HG02884 (cell line): Measurements from ENCODE around the gene ATP5MC3.
"Not testable (repeated sequence)": the region's sequence is repeated elsewhere in the genome, so short reads cannot be mapped to it uniquely, and the experiment has no call there.

Experiments used
- ATAC-seq: cut with Tn5 transposase; IDR thresholded peaks from one replicate; pipeline ENCODE4 v1.9.1; 2021; ENCODE audit warnings: mild to moderate bottlenecking, moderate library complexity; ENCODE audit not compliant: unreplicated experiment

ATP5MC3 gene

DNA sequence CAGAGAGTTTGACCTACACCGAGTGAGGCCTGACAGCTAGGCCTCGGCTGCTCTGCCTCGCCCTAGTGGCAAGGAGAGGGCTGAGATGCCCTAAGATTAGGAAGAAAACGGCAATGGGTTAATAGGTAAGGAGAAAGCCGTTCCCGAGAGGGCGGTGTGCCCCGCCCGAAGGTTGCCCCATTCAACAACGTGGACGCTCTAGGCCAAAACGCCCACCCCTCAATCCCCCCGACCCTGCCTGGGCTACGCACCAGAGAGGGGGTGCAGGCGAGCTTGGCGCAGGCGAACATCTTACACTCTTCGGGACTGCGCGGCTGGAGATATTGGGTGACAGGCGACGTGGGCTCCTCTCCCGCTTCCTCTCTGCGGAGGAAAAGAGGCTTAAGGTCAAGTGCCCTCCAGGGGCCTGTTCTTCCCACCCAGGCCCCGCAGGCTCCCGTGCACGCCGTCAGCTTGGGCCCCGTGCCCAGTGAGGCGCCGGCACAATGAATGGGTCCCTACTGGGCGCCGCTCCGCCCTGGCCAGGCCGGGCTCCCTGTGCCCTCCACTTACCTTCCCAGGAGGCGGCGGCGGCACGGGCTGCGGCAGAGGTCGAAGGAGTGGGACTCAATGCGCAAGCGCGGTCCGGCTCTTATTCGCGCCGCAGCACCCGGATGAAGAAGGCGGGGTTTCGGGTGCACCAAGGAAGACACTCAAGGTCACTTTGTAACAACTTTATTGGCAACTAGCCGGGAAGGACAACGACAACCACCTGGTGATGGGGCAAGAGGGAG lies at the start of gene ATP5MC3:
Gene ATP5MC3 (minus strand): TSS at position 607 of the 773 bp plus-strand sequence. CDS start 317 bp downstream, at position 290.
- ATAC-seq = peak; percentile 75

DNA sequence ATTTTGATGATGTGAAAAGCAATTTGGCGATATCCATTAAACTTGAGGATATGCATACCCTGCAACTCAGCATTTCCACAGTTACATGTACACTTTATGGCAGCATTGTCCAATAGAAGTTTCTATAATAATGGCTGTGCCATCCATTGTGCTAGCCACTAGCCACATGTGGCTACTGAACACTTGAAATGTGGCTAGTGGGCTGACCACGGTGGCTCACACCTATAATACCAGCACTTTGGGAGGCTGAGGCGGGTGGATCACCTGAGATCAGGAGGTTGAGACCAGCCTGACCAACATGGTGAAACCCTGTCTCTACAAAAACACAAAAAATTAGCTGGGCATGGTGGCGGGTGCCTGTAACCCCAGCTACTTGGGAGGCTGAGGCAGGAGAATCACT lies 47.1 kb upstream of the ATP5MC3 start:
- not testable (repeated sequence) for ATAC-seq

DNA sequence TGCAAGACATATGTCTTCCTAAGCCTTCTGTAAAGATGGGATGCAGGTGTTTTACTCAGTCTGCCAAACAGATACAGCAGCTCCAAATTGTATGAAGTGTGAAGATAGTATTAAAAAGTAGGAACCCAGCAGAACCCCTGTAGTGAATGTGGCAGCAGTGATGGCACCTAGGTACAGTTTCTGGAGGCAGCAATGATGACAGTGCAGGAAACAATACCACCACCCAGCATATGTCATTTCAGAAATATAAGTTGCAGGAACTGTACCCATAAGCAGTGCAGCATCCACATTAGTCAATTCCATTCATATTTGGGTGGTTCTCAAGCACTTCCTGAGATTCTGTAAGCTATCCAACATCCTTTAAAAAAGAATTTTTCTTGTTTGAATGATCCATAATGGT lies 46.7 kb upstream of the ATP5MC3 start:
- ATAC-seq = no peak

DNA sequence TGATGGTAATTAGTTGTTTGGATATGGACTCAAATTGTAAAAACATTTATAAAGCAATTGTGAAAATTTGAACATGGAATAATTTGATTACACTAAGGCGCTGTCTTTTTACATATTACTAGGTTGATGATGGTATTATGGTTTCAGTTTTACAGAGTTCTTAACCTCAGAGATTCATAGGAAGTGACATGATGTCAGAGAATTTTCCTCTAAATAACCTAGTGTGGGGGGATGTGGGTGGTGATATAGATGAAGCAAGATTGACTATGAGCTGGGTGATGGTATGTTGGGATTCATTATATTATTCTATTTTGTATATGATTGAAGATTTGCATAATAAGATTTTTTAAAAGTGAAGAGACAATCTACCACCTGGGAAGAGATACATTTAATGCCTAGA lies 45.9 kb upstream of the ATP5MC3 start:
- no peak for ATAC-seq

DNA sequence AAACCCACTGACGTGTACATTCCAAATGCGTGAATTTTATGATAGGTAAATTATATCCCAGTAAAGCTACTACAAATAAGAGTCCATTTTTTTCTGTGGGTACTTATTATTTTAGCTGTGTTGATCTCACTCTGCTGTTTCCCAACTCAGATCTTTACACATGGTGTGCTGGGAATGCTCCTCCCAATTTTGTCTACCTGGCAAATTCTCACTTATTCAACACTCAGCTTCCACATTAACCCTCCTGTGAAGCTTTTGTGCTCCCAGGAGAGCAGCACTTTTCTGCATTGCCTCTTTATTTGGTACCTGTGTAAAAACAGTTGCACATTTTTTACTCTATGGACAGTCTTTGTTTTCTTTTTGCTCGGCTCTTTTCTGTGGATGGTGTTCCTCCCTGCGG lies 38.6 kb upstream of the ATP5MC3 start:
- ATAC-seq = no peak

DNA sequence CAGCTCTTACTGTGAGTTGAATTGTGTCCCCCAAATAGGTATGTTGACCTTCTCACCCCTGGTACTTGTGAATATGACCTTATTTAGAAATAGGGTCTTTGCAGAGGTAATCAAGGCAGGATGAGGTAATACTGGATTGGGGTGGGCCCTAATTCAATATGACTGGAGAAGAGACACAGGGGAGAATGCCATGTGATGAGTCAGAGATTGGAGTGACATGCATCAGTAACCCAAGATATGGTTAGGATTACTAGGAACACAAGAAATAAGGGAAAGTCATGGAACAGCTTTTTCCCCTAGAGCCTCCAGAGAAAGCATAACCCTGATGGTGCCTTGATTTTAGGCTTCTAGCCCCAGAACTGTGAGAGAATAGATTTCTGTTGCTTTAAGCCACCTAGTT lies 37.0 kb upstream of the ATP5MC3 start:
- no peak for ATAC-seq

DNA sequence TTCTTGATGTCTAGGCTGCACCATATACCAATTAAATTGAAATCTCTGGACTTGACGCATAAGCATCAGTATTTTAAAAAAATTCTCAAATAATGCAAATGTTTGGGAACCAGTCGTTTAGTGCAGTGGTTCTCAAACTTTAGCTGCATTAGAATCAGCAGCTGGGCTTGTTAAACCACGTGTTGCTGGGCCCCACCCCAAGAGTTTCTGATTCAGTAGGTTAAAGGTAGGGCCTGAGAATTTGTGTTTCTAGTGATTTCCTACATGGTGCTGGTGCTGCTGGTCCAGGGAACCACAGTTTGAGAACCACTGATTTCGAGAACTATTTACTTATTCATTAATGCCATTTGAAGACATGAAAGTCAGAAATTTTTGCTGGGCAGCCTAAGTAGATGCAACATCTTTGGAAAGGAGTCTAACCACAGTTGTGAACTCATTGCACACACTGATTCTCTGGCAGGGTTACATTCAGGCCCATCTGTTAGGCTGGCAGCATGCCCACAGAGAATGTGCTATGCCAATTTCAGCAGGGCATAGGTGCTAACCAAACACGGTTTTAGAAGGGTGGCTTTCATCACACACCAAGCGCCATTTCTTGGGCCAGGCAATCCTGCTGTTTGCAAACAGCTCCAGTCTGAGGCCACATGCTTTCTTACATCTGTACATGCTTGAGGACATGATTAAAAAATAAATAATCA lies 26.4 kb upstream of the ATP5MC3 start:
- no peak for ATAC-seq

DNA sequence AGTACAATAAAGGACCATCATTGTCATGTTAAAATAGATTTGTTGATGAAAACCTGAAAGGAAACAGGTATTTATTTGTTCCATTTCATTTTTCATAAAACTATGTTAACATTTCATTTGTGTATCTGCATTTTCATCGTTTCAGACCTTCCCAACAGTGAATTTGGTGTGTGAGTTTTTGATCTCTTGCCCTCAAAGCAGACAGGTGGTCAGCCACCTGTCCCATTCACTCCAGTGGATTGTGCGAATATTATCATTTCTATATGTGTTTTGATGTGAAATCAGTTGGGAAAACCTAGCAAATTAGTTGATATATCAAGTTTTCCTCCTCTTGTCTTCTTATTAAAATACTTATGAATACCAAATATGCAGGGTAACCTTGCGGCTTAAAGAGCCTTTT lies 25.4 kb upstream of the ATP5MC3 start:
- ATAC-seq = no peak

DNA sequence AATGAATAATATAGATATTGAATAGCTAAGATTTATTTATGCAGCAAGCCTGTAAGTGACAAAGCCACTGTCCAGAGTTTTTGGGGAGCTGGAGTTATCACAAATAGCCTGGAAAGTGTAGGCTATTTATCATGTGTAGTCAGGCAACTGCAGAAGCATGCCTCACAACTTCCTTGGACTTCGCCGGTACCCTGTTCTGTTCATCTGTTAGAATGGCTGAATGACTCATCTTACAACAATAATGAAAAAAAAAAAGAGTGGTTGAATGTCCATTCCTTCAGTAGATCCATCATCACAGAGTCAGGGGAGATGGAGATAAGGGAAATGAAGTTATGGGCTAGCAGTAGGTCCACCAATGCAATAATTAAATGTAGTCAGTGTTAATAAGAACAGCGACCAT lies 24.0 kb upstream of the ATP5MC3 start:
- no peak for ATAC-seq

DNA sequence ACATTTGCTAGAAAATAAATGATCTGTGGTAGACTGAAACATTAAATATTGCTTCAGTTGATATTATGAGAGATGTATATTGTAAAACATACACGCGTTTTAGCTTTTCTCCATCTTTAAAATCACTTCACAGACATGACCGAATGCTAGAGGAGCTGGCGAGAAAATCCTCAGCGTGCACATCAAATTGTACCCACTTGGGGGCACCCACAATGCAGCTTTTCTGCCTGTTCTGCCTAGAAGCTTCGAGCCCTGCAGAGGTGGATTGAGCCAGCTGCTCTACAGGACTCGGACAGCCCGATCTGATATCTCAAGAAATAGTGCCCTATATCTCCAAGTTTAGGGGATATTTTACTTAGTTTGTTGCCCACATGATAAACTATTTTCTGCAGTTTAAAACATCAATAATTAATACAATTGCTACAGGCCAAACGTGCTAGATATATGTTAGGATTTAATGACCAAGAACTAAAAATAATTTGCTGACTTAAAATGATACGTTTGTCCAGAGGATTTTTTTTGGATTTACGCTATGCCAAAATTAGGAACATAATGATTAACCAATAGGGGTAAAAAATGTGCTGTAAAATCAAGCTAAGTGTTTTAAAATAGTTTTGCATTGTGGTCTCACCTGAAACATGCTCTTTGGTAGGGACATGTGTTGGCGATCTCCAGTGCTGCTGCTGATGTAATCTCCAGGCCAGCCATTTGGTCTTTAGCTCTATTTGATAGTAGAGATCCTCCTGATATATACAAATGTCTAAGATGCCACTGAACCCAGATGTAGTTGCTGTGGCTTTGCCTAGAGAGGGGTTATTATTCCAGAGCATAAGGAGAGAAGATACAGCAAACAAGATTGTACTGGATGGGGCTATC lies 22.3 kb upstream of the ATP5MC3 start:
- ATAC-seq = peak; percentile 92

DNA sequence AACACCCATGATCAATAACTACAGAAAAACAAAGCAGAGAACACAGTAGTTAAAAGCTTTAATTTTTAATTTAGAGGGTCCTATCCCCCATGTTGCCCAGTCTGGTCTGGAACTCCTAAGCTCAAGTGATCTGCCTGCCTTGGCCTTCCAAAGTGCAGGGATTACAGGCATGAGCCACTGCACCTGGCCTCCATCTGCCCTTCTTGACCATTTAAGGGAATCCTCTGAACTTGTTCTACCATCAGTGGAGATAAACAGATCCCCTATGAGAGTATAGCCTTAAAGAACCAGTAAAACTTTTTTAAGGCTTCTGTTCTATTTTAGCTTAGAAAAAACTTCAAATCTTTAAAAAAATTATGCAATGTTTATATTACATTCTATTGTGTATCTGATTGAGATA lies 13.5 kb upstream of the ATP5MC3 start:
- no peak for ATAC-seq

DNA sequence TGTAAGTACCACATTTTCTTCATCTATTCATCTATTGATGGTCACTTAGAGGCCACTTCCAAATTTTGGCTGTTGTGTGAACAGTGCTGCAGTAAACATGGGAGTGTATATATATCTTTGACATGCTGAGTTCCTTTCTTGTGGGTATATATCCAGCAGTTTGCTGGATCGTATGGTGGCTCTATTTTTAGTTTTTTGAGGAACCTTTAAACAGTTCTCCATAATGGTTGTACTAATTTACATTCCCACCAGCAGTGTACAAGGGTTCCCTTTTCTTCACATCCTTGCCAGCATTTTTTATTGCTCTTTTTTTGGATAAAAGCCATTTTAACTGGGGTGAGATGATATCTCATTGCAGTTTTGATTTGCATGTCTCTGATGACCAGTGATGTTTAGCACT lies 7.3 kb upstream of the ATP5MC3 start:
- ATAC-seq = no peak

DNA sequence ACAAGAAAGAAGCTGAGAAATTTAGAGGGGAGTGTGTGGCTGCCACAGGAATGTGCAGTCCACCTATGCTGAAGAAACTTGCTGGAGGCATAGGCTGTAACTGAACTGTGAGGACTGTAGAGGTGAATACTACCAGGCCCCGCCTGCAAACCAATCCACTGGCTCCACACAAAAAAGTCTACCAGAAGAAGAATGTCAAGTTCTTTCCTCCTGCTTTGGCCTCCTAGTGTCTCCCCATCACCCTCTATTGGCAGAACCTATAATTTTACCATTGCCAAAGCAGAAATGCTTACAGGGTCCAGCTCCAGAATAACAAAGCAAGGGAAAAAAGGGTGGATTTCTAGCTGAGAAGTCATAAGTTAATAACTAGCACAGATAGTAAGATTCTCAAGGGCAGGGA lies 5.9 kb upstream of the ATP5MC3 start:
- peak; percentile 70 for ATAC-seq

DNA sequence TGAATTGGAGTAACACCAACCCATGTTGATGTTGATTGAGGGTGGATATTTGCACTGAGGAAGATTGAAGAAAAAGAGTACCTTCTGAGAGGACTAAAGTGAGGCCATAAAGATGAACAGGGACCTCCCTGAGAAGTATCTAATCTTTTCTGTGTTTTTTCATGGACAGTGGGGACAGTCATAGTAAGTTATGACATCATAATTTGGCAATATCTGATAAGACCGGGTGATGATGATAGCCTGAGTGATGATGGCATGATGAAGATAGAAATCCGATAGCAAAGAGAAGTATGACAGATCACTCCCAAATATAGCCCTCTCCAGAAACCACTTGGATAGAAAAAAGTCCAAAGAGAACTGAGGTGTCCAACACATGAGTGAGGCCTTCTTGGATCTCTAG lies 2.2 kb upstream of the ATP5MC3 start:
- ATAC-seq = no peak

DNA sequence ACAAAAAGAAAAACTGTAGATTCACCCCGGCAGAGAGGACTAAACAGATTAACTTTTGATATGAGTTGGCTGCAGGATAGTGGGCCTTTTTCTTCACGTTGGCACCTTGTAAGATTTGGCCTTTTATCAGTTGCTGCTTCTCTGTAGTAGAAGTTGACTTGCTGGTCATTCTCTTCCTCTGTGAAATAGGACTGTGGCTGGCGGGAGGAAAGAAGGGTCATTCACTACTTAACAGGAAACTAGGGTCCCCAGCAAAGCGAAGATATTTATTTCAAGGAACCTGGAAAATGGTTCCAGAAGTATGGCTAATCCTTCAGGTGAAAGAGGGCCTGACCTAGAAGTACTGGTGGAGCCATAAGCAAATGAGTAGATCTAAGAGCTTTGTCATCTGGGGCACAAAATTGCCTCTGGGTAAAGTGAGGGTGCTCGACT lies 383 bp upstream of the ATP5MC3 start:
- ATAC-seq = no peak

DNA sequence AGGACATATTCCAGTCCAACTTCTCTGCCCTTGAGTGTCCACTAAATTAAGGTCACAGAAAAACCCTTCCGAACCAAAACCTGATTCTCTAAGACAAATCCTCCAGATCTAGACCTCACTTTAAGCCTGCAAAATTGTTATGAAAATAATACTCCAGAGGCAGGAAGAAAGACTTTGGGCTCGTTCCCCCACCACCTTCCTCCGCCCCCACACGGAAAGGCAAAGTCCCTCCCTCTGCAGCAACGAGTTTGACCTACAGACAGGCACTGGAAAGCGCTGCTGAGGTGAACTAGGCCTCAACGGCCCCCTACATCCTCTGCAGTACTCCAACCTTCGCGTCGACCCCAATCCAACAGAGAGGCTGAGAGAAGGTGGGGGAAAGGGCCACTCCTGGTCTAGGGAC lies 808 bp downstream of the ATP5MC3 start:
- ATAC-seq = peak; percentile 55

DNA sequence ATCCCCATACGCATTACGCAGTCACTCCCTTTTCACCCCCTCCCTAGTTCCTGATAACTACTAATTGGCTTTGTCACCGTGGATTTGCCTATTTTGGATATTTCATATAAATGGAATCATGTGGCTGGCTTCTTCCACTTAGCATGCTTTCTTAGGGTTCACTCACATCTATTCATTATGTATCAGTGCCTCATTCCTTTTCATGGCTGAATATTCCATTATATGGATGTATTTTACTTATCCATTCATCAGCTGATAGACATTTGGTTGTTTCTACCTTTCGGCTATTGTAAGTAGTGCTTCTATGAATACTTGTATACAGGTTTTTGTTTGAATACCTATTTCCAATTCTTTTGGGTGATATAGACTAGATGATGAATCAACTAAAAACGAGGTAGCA lies 4.9 kb downstream of the ATP5MC3 start:
- no peak for ATAC-seq

DNA sequence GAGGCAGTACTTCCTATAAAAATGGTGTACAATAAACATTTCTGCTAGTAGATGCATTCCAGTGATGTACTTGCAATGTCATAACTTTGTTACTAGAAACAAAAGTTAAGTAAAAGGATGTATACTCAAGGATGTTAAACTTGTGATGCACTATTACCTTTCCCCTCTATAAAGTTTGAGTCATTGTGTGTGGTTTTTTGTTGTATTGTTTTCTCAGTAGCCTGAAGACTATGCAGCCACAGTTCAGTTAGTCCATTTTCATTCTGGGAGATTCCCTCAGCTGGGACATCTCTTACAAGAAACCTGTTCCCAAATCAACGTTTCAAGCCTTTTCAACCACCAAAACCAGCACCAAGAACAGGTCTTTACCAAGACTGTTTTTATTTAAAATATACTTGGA lies 5.6 kb downstream of the ATP5MC3 start:
- ATAC-seq = no peak

DNA sequence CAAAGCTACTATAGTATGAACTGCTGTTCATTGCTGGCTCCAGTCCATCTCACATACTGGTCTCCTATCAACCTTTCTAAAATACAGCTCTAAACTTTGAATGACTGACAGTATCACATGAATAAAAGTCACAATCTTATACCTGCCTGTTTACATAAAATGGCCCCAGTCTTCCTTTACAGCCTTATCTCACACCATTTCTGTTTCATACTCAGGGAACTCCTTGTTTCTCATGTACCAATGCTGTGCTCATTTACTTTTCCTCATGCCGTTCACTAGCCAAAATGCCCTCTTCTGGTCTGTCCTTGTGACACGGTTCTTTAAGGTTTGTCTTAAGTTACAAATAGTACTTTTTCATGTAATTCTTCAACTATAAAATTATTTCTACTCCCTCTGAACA lies 6.2 kb downstream of the ATP5MC3 start:
- ATAC-seq = no peak

DNA sequence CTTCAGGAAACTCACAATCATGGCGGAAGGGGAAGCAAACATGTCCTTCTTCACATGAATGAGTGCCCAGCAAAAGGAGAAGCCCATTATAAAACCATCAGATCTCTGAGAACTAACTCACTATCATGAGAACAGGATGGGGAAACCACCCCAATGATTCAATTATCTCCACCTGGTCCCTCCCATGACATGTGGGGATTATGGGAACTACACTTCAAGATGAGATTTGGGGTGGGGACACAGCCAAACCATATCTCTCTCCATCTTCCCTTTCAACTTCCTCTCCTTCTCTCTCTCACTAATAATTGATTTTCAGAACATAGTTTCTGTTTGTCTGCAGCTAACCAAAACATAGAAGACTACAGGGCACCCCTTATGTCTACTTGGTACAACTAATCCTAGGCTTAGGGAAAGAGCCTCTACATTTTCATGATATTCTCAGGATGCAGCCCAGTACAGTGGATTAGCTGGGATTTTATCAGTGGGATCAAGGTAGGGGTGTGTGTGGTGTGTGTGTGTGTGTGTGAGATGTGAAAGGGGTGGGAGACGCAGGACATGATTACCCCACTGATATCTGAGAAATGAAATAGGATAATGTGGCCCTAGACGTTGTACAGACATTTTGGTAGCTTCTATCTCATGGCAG lies 10.7 kb downstream of the ATP5MC3 start:
- no peak for ATAC-seq

DNA sequence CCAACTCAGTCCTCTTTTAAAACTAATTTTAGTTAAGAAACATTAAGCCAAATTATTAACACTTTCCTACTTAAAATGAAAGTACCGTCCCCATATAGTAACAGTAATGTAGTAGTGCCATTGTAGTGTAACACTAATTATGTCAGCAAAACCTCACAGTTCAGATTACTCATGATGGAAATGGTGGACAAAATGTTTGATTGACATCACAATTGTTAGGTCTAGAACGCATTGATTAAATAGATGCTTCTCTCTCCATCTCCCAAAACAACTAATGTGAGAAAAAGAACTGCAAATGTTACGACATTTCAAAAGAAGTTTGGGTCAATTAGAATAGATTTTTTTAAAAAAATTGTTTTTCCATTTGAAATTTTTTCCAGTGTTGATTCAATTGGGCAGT lies 12.3 kb downstream of the ATP5MC3 start:
- ATAC-seq = no peak
